ENCODE data around the gene CD247.

The CD247 gene

DNA sequence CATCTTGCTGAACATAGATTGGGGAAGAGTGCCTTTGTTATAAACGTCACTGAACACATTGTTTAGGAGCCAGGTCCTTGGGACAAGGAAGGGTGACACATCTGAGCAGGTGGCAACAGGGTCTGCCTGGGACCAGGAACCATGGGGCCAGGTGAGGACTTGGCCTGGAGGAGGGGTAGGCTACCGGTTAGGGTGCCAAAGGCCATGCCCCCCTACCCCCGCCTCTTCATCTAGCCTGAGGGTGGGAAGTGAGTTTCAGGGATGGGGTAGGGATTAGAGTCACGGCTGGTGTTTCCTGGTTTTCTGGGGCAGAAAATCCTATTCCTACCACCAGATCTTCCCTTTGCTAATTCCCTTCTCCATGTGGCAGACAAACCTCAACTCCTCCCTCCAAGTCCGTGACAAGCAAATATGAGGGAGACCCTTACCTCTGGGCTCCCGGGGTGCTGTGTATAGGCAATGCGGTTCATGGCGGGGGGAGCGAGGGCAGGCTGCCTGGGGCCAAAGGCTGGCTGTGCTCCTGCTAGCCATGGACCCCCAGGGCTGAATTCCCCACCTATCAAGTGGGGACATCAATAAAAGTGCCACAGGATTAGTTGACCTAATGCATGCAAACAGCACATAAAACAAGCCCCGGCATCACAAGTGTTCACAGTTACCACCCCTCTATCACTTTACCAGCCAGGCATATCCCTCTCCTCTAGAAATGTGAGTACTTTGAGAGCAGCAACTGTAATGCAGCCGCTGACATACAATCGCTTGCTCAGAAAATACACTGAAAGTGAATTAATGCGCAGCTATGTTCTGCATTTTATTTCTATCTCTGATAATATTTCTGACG lies 14.5 kb downstream of the CD247 start:
- H3K79me2 ChIP-seq (ENCODE audit: low read length) = no peaks in the 10 kb centered on the region
- no peaks in the 10 kb centered on the region for H3K36me3 ChIP-seq (replicated peaks; ENCODE audit: insufficient read depth, low read length)
- H3K27ac ChIP-seq (ENCODE audit: low read length) = no peak overlapping the region
- H3K9ac ChIP-seq (ENCODE audit: low read length) = no peak overlapping the region
- TF ChIP-seq EZH2 (optimal IDR thresholded peaks at IDR 0.05; ENCODE audit: low read depth, low read length) (no peak), EZH2phosphoT487 (IDR thresholded peaks at IDR 0.05; ENCODE audit: low read length) (no peak)
- TF ChIP-seq, protein P1, sequence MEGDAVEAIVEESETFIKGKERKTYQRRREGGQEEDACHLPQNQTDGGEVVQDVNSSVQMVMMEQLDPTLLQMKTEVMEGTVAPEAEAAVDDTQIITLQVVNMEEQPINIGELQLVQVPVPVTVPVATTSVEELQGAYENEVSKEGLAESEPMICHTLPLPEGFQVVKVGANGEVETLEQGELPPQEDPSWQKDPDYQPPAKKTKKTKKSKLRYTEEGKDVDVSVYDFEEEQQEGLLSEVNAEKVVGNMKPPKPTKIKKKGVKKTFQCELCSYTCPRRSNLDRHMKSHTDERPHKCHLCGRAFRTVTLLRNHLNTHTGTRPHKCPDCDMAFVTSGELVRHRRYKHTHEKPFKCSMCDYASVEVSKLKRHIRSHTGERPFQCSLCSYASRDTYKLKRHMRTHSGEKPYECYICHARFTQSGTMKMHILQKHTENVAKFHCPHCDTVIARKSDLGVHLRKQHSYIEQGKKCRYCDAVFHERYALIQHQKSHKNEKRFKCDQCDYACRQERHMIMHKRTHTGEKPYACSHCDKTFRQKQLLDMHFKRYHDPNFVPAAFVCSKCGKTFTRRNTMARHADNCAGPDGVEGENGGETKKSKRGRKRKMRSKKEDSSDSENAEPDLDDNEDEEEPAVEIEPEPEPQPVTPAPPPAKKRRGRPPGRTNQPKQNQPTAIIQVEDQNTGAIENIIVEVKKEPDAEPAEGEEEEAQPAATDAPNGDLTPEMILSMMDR (IDR thresholded peaks at IDR 0.05; ENCODE audit: low read length) = no peak
- no peaks in the 10 kb centered on the region for H3K9me2 ChIP-seq (replicated peaks; ENCODE audit: insufficient read depth, low read length)
- DNase-seq = no peak
- no peaks in the 10 kb centered on the region for H4K20me1 ChIP-seq (ENCODE audit: insufficient read depth, low read length)
- no peak overlapping the region for H2AFZ ChIP-seq (ENCODE audit: low read length)
- no peaks in the 10 kb centered on the region for H3K9me3 ChIP-seq (replicated peaks; ENCODE audit: insufficient read depth, low read length)
- no peak overlapping the region for H3K4me3 ChIP-seq (ENCODE audit: low read length)
- no peaks in the 10 kb centered on the region for H3K27me3 ChIP-seq (replicated peaks; ENCODE audit: insufficient read depth, low read length)
- H3K4me2 ChIP-seq (ENCODE audit: low read depth, low read length) = no peak overlapping the region
- H3K4me1 ChIP-seq (ENCODE audit: low read length) = peaks cover 20% of the 10 kb centered on the region
- H3F3A ChIP-seq (ENCODE audit: insufficient read depth, low read length) = peaks cover 16% of the 10 kb centered on the region

DNA sequence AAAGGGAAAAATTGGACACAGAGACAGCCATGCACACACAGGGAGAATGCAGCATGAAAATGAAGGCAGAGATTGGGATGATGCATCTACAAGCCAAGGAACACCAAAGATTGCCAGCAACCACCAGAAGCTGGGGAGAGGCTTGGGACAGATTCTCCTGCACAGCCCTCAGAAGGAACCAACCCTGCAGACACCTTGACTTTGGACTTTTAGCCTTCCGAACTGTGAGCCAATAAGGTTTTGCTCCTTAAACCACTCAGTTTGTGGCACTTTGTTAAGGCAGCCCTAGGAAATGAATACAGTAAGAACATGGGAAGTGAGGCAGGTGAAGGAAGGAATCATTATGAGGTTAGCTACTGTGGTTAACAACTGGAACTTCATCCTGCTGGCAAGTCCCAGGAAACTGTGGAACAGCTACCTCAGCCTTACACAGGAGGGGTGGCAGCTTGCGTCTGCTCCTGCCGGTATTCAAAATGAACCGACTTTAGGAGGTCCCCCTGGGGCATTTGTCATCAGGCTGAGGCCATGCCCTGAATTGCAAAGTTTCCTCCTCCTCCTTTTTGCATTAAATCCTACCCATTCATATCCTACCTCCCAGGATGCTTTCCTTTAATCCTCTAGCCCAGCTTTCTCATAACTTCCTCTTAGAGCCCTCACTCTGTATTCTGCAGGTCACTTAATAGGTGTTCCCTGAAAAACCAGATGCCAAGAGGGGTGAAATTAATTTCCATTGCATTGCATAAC lies 15.4 kb downstream of the CD247 start:
- TF ChIP-seq, protein P1 (IDR thresholded peaks at IDR 0.05; ENCODE audit: low read length) = no peak
- TF ChIP-seq EZH2phosphoT487 (IDR thresholded peaks at IDR 0.05; ENCODE audit: low read length) (no peak), EZH2 (optimal IDR thresholded peaks at IDR 0.05; ENCODE audit: low read depth, low read length) (no peak)
- H3K9me3 ChIP-seq (replicated peaks; ENCODE audit: insufficient read depth, low read length) = no peaks in the 10 kb centered on the region
- peaks cover 18% of the 10 kb centered on the region for H3F3A ChIP-seq (ENCODE audit: insufficient read depth, low read length)
- H3K4me3 ChIP-seq (ENCODE audit: low read length) = no peak overlapping the region
- H3K9me2 ChIP-seq (replicated peaks; ENCODE audit: insufficient read depth, low read length) = no peaks in the 10 kb centered on the region
- no peaks in the 10 kb centered on the region for H4K20me1 ChIP-seq (ENCODE audit: insufficient read depth, low read length)
- H3K27me3 ChIP-seq (replicated peaks; ENCODE audit: insufficient read depth, low read length) = no peaks in the 10 kb centered on the region
- H2AFZ ChIP-seq (ENCODE audit: low read length) = no peak overlapping the region
- no peak overlapping the region for H3K27ac ChIP-seq (ENCODE audit: low read length)
- peaks cover 22% of the 10 kb centered on the region for H3K4me1 ChIP-seq (ENCODE audit: low read length)
- H3K4me2 ChIP-seq (ENCODE audit: low read depth, low read length) = no peak overlapping the region
- H3K36me3 ChIP-seq (replicated peaks; ENCODE audit: insufficient read depth, low read length) = no peaks in the 10 kb centered on the region
- H3K79me2 ChIP-seq (ENCODE audit: low read length) = no peaks in the 10 kb centered on the region
- no peak for DNase-seq
- no peak overlapping the region for H3K9ac ChIP-seq (ENCODE audit: low read length)

DNA sequence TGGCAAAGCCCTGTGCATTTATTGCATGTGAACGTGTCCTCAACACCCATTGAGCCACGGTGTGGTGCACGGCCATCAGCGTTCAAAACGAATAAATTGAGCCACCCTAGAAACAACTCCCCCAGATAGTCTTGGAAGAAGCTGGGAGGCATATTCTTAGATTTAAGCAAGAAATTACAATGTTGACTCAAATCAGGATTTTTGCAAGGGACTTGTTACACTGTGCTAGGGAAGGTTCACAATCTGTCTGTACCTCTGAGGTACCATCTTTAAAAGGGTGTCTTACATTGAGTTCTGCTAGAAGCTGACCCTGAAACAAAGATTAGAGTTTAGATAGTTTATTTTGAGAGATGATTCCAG lies 16.2 kb downstream of the CD247 start:
- Histone ChIP-seq H3K9me2 (replicated peaks; ENCODE audit: insufficient read depth, low read length) (no peaks in the 10 kb centered on the region), H3K9ac (ENCODE audit: low read length) (no peak overlapping the region), H3K79me2 (ENCODE audit: low read length) (no peaks in the 10 kb centered on the region), H3K4me3 (ENCODE audit: low read length) (no peak overlapping the region), H3F3A (ENCODE audit: insufficient read depth, low read length) (peaks cover 18% of the 10 kb centered on the region), H3K9me3 (replicated peaks; ENCODE audit: insufficient read depth, low read length) (no peaks in the 10 kb centered on the region), H3K27me3 (replicated peaks; ENCODE audit: insufficient read depth, low read length) (no peaks in the 10 kb centered on the region), H3K4me1 (ENCODE audit: low read length) (peaks cover 22% of the 10 kb centered on the region), H3K36me3 (replicated peaks; ENCODE audit: insufficient read depth, low read length) (no peaks in the 10 kb centered on the region), H2AFZ (ENCODE audit: low read length) (no peak overlapping the region), H3K27ac (ENCODE audit: low read length) (no peak overlapping the region), H3K4me2 (ENCODE audit: low read depth, low read length) (no peak overlapping the region), H4K20me1 (ENCODE audit: insufficient read depth, low read length) (no peaks in the 10 kb centered on the region)
- no peak for DNase-seq
- TF ChIP-seq EZH2 (optimal IDR thresholded peaks at IDR 0.05; ENCODE audit: low read depth, low read length) = no peak
